BLaER1 treated with 17β-estradiol and CSF1 and Interleukin-3, amounts not matched to agents 10 nM and 100 nM (cell line): ENCODE measurements around the gene CDH26.

Experiments used
- H3K27ac ChIP-seq, 11 experiments: shearing (Covaris generic); formaldehyde crosslinking; 2 replicates each; pipeline ENCODE4 v1.8.1; 2022
- H3K27me3 ChIP-seq, 11 experiments: shearing (Covaris generic); formaldehyde crosslinking; 2 replicates each; pipeline ENCODE4 v1.8.1; 2022
- H3K36me3 ChIP-seq, 11 experiments: shearing (Covaris generic); formaldehyde crosslinking; 2 replicates each; pipeline ENCODE4 v1.8.1; 2022
- H3K4me1 ChIP-seq, 10 experiments: shearing (Covaris generic); formaldehyde crosslinking; 2 replicates each; pipeline ENCODE4 v1.8.1; 2022
- H3K4me2 ChIP-seq, 11 experiments: shearing (Covaris generic); formaldehyde crosslinking; 2 replicates each; pipeline ENCODE4 v1.8.1; 2022
- H3K4me3 ChIP-seq, 10 experiments: shearing (Covaris generic); formaldehyde crosslinking; 2 replicates each; pipeline ENCODE4 v1.8.1; 2022
- H3K9ac ChIP-seq, 11 experiments: shearing (Covaris generic); formaldehyde crosslinking; 2 replicates each; pipeline ENCODE4 v1.8.1; 2022
- H3K9me3 ChIP-seq, 11 experiments: shearing (Covaris generic); formaldehyde crosslinking; replicated peaks in 1 of 11; 2 replicates each; pipeline ENCODE4 v1.8.1; 2022
- H4K20me1 ChIP-seq, 11 experiments: shearing (Covaris generic); formaldehyde crosslinking; 2 replicates each; pipeline ENCODE4 v1.8.1; 2022
- Cebpa-rat ChIP-seq, 11 experiments: shearing (Covaris generic); IDR thresholded peaks; 2 replicates each; pipeline ENCODE4 v1.8.1; 2022

Gene CDH26

DNA sequence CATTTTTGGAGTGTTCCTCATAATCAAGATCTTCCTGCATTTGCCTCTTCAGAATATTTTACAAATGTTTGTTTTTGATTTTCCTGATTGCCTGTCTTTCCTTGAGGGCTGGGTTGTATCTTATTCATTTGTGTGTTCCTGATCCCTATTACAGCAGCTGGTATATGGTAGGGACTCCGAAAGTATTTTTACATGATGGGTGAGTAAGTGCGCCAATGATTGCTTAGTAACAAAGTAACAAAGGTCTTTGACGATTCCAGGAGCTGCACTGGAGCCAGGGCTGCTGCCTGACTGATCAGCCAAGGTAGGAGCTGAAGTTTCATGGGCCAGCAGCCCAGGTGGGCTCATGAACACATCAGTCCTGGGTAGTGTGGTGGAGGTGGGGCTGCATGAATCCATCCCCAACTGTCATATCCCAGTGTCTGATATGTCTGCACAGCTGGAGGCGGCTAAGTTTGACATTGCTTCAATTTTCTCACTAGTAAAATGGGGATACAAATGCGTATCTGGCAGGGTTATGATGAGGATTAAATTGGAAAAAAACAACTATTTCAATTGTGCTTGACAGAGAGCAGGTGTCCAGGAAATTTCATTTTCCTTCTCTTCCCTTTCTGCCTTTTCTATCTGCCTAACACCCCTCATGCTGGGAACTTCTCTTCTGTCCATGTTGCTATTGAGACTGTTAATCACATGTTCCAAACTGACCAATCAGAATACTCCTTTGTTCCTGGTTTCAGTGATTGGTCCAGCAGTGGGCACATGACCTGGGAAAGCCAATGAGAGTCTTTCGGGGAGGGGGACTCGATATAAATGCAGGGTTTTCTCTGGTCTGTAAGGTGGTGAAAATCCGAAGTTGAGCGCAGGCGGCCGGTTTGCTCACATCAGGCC lies 90.7 kb downstream of the CDH26 start:
- no peak for TF ChIP-seq Cebpa-rat (IDR thresholded peaks at IDR 0.05)
- Histone ChIP-seq H3K4me3 (peak overlapping the region in 2 of 10 experiments; percentile 10 to 20; a peak in 1 of 20 replicates), H3K9me3 (peaks cover 0 to 10% (median 4%) of the 10 kb centered on the region in 11 experiments; a peak in 10 of 22 replicates), H3K36me3 (no peaks in the 10 kb centered on the region), H3K4me2 (peak overlapping the region in 9 of 11 experiments; percentile 1 to 91 (median 80); a peak in 14 of 22 replicates), H3K4me1 (peaks cover 9 to 95% (median 70%) of the 10 kb centered on the region in 10 experiments), H3K9ac (peak overlapping the region in 2 of 11 experiments; percentile 35 to 39; a peak in 2 of 22 replicates), H4K20me1 (no peaks in the 10 kb centered on the region), H3K27me3 (no peaks in the 10 kb centered on the region), H3K27ac (peak overlapping the region in 9 of 11 experiments; percentile 17 to 97 (median 60); a peak in 14 of 22 replicates)

DNA sequence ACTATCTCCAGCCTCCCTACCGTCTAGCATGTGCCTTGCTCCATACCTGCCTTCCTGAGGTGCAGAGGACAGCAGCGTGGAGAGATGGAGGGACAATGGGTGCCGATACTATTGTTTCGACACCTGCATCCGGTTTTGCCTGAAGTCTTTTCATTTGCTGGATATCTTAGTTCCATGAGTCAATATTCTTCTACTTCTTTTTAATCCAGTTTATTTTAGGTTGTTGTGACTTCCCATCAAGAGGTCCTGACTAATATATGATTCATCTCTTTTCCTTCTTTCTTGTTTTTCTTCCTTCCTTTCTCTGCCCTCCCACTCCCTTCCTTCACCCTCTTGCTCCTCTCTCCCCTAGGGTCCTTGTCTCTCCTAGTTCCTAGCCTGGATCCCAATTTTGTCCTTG lies 91.4 kb downstream of the CDH26 start:
- Histone ChIP-seq H3K27me3 (no peaks in the 10 kb centered on the region), H3K9ac (peak overlapping the region in 2 of 11 experiments; percentile 35 to 39; a peak in 3 of 22 replicates), H3K9me3 (peaks cover 0 to 10% (median 4%) of the 10 kb centered on the region in 11 experiments; a peak in 6 of 22 replicates), H4K20me1 (no peaks in the 10 kb centered on the region), H3K4me1 (peaks cover 12 to 100% (median 77%) of the 10 kb centered on the region in 10 experiments), H3K4me2 (peak overlapping the region in 9 of 11 experiments; percentile 1 to 91 (median 80); a peak in 16 of 22 replicates), H3K36me3 (no peaks in the 10 kb centered on the region), H3K4me3 (peak overlapping the region in 2 of 10 experiments; percentile 10 to 20; a peak in 1 of 20 replicates), H3K27ac (peak overlapping the region in 9 of 11 experiments; percentile 10 to 97 (median 60); a peak in 14 of 22 replicates)
- no peak for TF ChIP-seq Cebpa-rat (IDR thresholded peaks at IDR 0.05)

DNA sequence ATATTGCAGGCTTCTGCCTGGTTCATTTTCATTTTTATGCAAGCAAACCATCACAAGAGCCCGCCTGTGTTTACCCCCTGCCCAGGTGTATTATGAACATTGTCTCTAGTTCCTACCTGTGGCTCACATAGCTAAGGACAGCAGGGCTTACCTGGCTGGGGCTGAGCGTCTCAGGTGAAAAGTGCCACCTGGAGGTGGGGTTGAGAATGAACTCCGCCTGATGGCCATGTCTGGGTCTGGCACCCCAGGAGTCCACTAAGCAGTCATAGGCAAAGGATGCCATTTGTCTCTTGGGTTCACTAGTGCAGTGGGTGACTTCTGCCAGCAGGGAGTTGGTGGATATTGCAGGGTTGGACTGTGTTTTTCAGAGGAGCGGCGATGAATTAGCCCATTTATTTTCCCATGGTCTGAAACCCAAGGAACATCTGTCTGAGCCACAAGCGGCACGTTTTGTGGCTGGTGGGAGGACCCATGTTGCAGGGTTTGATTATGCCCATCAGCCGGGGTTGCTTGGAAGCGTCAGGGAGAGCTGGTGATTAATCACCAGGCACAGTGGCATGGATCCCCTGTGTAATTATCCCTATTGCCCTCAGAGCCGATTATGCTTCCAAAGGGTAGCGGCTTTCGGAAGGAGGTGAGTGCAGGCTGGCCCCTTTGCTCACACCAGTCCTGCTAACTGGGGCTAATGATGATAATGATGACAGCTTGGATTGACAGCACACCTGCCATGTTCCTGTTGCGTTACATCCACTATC lies 92.1 kb downstream of the CDH26 start:
- Histone ChIP-seq H3K9ac (no peak overlapping the region), H3K4me2 (peak overlapping the region in 8 of 11 experiments; percentile 13 to 91 (median 80); a peak in 14 of 22 replicates), H3K36me3 (no peaks in the 10 kb centered on the region), H3K4me1 (peaks cover 20 to 100% (median 83%) of the 10 kb centered on the region in 10 experiments), H3K27ac (peak overlapping the region in 8 of 11 experiments; percentile 10 to 97 (median 77); a peak in 8 of 22 replicates), H3K4me3 (no peak overlapping the region), H4K20me1 (no peaks in the 10 kb centered on the region), H3K9me3 (peaks cover 0 to 10% (median 4%) of the 10 kb centered on the region in 11 experiments; a peak in 6 of 22 replicates), H3K27me3 (no peaks in the 10 kb centered on the region)
- TF ChIP-seq Cebpa-rat (IDR thresholded peaks at IDR 0.05), result no peak

DNA sequence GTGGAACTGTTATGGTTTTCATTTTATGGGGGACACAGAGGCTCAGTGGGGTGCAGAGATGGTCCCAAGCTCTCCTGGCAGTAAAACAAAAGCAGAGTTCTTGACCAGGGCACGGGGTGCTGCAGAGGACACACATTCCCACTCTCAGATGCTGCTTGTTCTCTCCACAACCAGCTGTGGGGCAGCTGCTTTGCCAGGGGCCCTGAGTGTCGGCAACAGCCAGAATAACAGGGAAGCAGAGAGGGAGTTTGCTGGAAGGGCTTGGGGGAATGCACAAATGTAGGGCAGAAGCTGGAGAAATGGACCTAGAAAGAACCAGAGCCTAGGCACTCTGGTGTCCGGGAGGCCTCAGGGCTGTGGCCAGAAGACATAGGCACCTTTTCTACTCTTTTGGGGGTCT lies 93.7 kb downstream of the CDH26 start:
- Histone ChIP-seq H3K36me3 (no peaks in the 10 kb centered on the region), H4K20me1 (no peaks in the 10 kb centered on the region), H3K4me2 (peak overlapping the region in 5 of 11 experiments; percentile 52 to 100 (median 72); a peak in 10 of 22 replicates), H3K9ac (no peak overlapping the region), H3K27ac (peak overlapping the region in 8 of 11 experiments; percentile 16 to 99 (median 98); a peak in 13 of 22 replicates), H3K4me3 (no peak overlapping the region), H3K27me3 (no peaks in the 10 kb centered on the region), H3K4me1 (peaks cover 26 to 87% (median 72%) of the 10 kb centered on the region in 10 experiments), H3K9me3 (peaks cover 0 to 10% (median 4%) of the 10 kb centered on the region in 11 experiments; a peak in 6 of 22 replicates)
- TF ChIP-seq Cebpa-rat (IDR thresholded peaks at IDR 0.05), result no peak

DNA sequence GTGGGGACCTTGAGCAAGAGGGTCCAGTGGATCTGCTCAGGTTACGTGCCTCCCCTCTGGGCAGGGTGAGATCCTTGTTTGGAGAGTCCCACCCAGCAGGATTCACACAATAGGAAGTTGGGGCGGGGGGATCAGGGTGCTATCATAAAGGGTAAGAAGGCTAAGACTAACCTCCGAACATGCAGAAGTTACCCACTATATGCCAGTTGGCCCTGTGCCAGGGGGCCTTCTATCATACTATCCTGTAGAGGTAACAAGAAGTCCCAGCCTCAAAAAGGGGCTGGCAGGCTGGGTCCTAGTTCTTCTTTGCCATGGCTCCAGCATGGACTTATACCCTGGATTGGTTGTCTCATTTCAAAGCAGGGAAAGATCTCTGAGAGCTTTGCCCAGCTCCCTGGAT lies 94.1 kb downstream of the CDH26 start:
- peak overlapping the region in 8 of 11 experiments; percentile 16 to 99 (median 98); a peak in 13 of 22 replicates for H3K27ac ChIP-seq
- no peak overlapping the region for H3K4me3 ChIP-seq
- no peaks in the 10 kb centered on the region for H4K20me1 ChIP-seq
- peak overlapping the region in 6 of 11 experiments; percentile 52 to 100 (median 82); a peak in 11 of 22 replicates for H3K4me2 ChIP-seq
- no peaks in the 10 kb centered on the region for H3K36me3 ChIP-seq
- no peak overlapping the region for H3K9ac ChIP-seq
- H3K9me3 ChIP-seq, result peaks cover 0 to 10% (median 4%) of the 10 kb centered on the region in 11 experiments; a peak in 6 of 22 replicates
- no peak for TF ChIP-seq Cebpa-rat (IDR thresholded peaks at IDR 0.05)
- H3K4me1 ChIP-seq, result peaks cover 30 to 87% (median 72%) of the 10 kb centered on the region in 10 experiments
- no peaks in the 10 kb centered on the region for H3K27me3 ChIP-seq

DNA sequence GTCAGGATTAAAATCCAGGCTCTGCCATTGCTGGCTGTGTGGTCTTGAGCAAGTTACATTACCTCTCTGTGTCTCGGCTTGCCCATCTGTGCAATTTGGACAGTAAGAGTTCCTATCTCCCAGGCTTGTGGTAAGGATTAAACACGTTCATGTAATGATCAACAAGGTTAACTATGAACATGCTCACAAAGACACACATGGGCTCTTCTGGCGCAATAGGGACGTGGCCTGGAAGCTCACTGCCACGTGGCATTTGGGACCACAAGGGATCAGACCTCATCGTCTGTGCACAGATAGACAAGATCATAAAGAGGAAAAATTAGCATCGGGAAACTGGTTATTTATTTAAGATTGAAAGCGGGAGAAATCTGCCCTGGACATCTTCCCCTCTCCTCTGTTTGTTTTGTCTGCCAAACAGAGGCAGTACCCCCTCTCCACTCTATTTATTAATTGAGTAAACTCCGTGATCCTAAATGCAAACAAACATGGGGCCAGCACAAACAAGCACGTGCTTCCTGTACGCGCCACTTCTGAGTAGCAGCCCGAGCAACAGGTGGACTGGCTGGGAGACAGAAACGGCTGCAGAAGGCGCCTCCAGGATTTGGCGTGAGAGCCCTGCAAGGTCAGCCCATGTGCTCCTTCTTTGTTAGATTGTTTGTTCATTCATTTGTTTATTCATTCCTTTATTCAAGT lies 95.0 kb downstream of the CDH26 start:
- no peak for TF ChIP-seq Cebpa-rat (IDR thresholded peaks at IDR 0.05)
- H3K4me2 ChIP-seq, result peak overlapping the region; percentile 10 to 100 (median 52); a peak in 18 of 22 replicates
- no peaks in the 10 kb centered on the region for H3K27me3 ChIP-seq

DNA sequence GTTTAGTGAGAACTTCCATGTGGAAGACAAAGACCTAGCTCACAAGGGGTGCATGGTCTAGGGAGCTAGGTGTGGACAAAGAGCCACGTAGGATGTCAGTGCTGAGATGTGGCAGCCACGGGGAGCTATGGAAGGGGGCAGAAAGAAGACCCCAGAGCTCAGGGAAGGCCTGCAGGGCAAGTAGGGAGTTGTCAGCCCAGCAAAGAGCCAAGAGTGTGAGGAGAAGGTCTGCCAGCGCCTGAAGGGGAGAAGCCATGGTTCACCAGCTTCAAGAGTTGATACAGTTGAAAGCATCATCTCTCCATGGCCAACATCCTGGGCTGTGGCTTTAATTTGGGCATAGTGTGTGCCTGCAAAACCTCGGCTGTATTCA lies 95.6 kb downstream of the CDH26 start:
- peak overlapping the region; percentile 10 to 100 (median 52); a peak in 19 of 22 replicates for H3K4me2 ChIP-seq
- H3K9ac ChIP-seq, result peak overlapping the region in 1 of 11 experiments; percentile 13; a peak in 1 of 22 replicates
- peaks cover 44 to 84% (median 77%) of the 10 kb centered on the region in 10 experiments for H3K4me1 ChIP-seq
- peaks cover 0 to 6% (median 0%) of the 10 kb centered on the region in 11 experiments; a peak in 8 of 22 replicates for H4K20me1 ChIP-seq
- peaks cover 0 to 11% (median under 1%) of the 10 kb centered on the region in 11 experiments; a peak in 8 of 22 replicates for H3K36me3 ChIP-seq
- peaks cover 0 to 7% (median 4%) of the 10 kb centered on the region in 11 experiments; a peak in 6 of 22 replicates for H3K9me3 ChIP-seq
- peak overlapping the region in 10 of 11 experiments; percentile 52 to 99 (median 98); a peak in 20 of 22 replicates for H3K27ac ChIP-seq
- H3K4me3 ChIP-seq, result no peak overlapping the region
- H3K27me3 ChIP-seq, result no peaks in the 10 kb centered on the region
- no peak for TF ChIP-seq Cebpa-rat (IDR thresholded peaks at IDR 0.05)

More for the DNA sequence above, 95.0 kb downstream of the CDH26 start:
- peaks cover 0 to 10% (median 4%) of the 10 kb centered on the region in 11 experiments; a peak in 6 of 22 replicates for H3K9me3 ChIP-seq
- H4K20me1 ChIP-seq, result peaks cover 0 to under 1% (median 0%) of the 10 kb centered on the region in 11 experiments; a peak in 2 of 22 replicates
- H3K9ac ChIP-seq, result 0 out of 22 replicates have a peak overlapping the region, but pooled peaks of 2 of the 11 experiments have one; percentile 10 to 13
- H3K4me3 ChIP-seq, result no peak overlapping the region
- peak overlapping the region in 10 of 11 experiments; percentile 52 to 99 (median 98); a peak in 19 of 22 replicates for H3K27ac ChIP-seq
- peaks cover 39 to 84% (median 75%) of the 10 kb centered on the region in 10 experiments for H3K4me1 ChIP-seq
- H3K36me3 ChIP-seq, result peaks cover 0 to 6% (median 0%) of the 10 kb centered on the region in 11 experiments; a peak in 1 of 22 replicates
